GM12878 (cell line): ENCODE data around the gene CCDC8. TPM values are rescaled to one million over a fixed set of nuclear protein-coding genes. Genes with fewer than 3 reads are reported as not detected.

ENCODE experiments used
- ATAC-seq: fragments of 200-7000 bp; cut with Tn5 transposase; 3 replicates; pipeline ENCODE4 v1.9.1; 2020; ENCODE audit warnings: mild to moderate bottlenecking, moderate library complexity
- BruUV-seq: library from RNA; stranded (reverse); fragments of 400-500 nt; replicated peaks from 2 replicates; lab custom pipeline; 2021; lab: Mats Ljungman, UMichigan
- CTCF ChIA-PET: fragments of 300-600 bp; sonication (Branson Sonifier 250); formaldehyde crosslinking; extraction: SDS; loops from one replicate; lab custom pipeline; 2021; ENCODE audit warnings: inconsistent platforms; lab: Yijun Ruan, JAX
- POLR2A ChIA-PET: fragments of 350-600 bp; formaldehyde crosslinking; extraction: SDS; loops from one replicate; lab custom pipeline; 2021; ENCODE audit warnings: inconsistent platforms; lab: Charles Lee
- RAD21 ChIA-PET: fragments of 300-600 bp; sonication (Branson Sonifier 250); formaldehyde crosslinking; loops from one replicate; lab custom pipeline; 2023; ENCODE audit warnings: antibody characterized with exemption; ENCODE audit not compliant: unreplicated experiment; lab: Charles Lee
- SMC1A ChIA-PET: fragments of 300-600 bp; sonication (Branson Sonifier 250); formaldehyde crosslinking; loops from one replicate; lab custom pipeline; 2023; ENCODE audit not compliant: unreplicated experiment, uncharacterized antibody; lab: Charles Lee
- DNase-seq: peaks from one replicate; pipeline ENCODE4 v3.0.0-alpha.2; 2011; ENCODE audit warnings: low read depth, low spot score
- FAIRE-seq: peaks from 3 replicates; lab custom pipeline; 2011; peaks lifted over from hg19 to GRCh38; lab: Jason Lieb, UNC
- H2AFZ ChIP-seq: 2 replicates; pipeline ENCODE4 v1.6.0; 2011; ENCODE audit warnings: low read depth, low read length, control low read depth; ENCODE audit not compliant: control insufficient read depth
- H3K27ac ChIP-seq: 2 replicates; pipeline ENCODE4 v1.5.1; 2011; ENCODE audit warnings: control low read depth; ENCODE audit not compliant: control insufficient read depth, insufficient read depth
- H3K27me3 ChIP-seq, 2 experiments: replicated peaks in 1 of 2; 2 replicates each; pipeline versions ENCODE4 v1.6.0 to v1.6.1; 2011; ENCODE audit warnings: low read length in 1 of 2; ENCODE audit not compliant: control insufficient read depth in 2 of 2, insufficient read depth in 2 of 2
- H3K36me3 ChIP-seq, 2 experiments: 2 replicates each; pipeline ENCODE4 v1.5.1; 2011; ENCODE audit warnings: low read length in 1 of 2; ENCODE audit not compliant: control insufficient read depth in 2 of 2, insufficient read depth in 2 of 2
- H3K4me1 ChIP-seq: 2 replicates; pipeline ENCODE4 v1.6.1; 2011; ENCODE audit warnings: mild to moderate bottlenecking, low read length, moderate library complexity, mixed read lengths; ENCODE audit not compliant: control insufficient read depth, insufficient read depth
- H3K4me2 ChIP-seq: 2 replicates; pipeline ENCODE4 v1.6.0; 2011; ENCODE audit warnings: control low read depth; ENCODE audit not compliant: control insufficient read depth, insufficient read depth
- H3K4me3 ChIP-seq: fragments of 200-600 bp; sonication (generic); 2 replicates; pipeline ENCODE4 v1.5.1; 2016
- H3K79me2 ChIP-seq: 2 replicates; pipeline ENCODE4 v1.6.0; 2011; ENCODE audit warnings: low read length; ENCODE audit not compliant: control insufficient read depth, insufficient read depth
- H3K9ac ChIP-seq: 2 replicates; pipeline ENCODE4 v1.8.0; 2011; ENCODE audit warnings: low read length, control low read depth, mixed read lengths; ENCODE audit not compliant: control insufficient read depth, insufficient read depth
- H3K9me3 ChIP-seq: replicated peaks from 3 replicates; pipeline ENCODE4 v1.5.1; 2011; ENCODE audit warnings: mild to moderate bottlenecking, low read length; ENCODE audit not compliant: control insufficient read depth, insufficient read depth
- H4K20me1 ChIP-seq: 2 replicates; pipeline ENCODE4 v1.6.0; 2011; ENCODE audit not compliant: control insufficient read depth, insufficient read depth
- MXI1 ChIP-seq: fragments of 150-350 bp; IDR thresholded peaks from 2 replicates; pipeline ENCODE4 v1.6.1; 2011; ENCODE audit warnings: low read depth, mild to moderate bottlenecking, inconsistent platforms, low read length, improper control_type of control experiment
- TBL1XR1 ChIP-seq: IDR thresholded peaks from 2 replicates; pipeline ENCODE4 v1.6.1; 2012; ENCODE audit warnings: low read depth, low read length, improper control_type of control experiment
- WGBS: methylation state at CpG from one replicate; pipeline ENCODE4 v1.1.6; 2016; ENCODE audit warnings: low lambda C conversion rate; ENCODE audit not compliant: insufficient replicate concordance, insufficient coverage; ENCODE audit errors: missing lambda C conversion rate; 5-methylcytosine and 5-hydroxymethylcytosine counted together
- in situ Hi-C: fragments of 300-500 bp; cut with MboI; formaldehyde crosslinking; loops from 9 replicates; pipeline ENCODE4 v1.14.3; 2018; ENCODE audit warnings: mixed read lengths
- intact Hi-C: fragments of 100-400 bp; cut with micrococcal nuclease; formaldehyde crosslinking; loops from one replicate; pipeline ENCODE4 v1.14.2; 2022; ENCODE audit not compliant: unreplicated experiment
- polyA plus RNA-seq, 11 experiments: library from polyadenylated mRNA; depleted of rRNA in 4 of 11; unstranded in 6 of 11; stranded (reverse) in 5 of 11; fragments of >200 nt; fragmentation: Nextera tagmentation in 4 of 11; fragmentation: Illumina TruSeq in 1 of 11; extraction: Ambion mirVana in 4 of 11; extraction: Trizol in 1 of 11; gene quantifications; 1 replicate in 1 of 11; 2 replicates in 10 of 11; pipeline versions ENCODE4 v1.2.1 to v1.2.3, GENCODE V29; 2011 to 2016; ENCODE audit warnings: inconsistent platforms in 2 of 11, missing spikeins in 2 of 11, low read depth in 1 of 11
- total RNA-seq, 4 experiments: library from RNA; depleted of rRNA in 3 of 4; stranded (reverse); fragments of >200 nt in 3 of 4; fragmentation: Illumina TruSeq in 1 of 4; extraction: Trizol in 1 of 4; gene quantifications; 2 replicates each; pipeline versions ENCODE4 v1.2.1 to v1.2.3, GENCODE V29; 2013 to 2021

CCDC8 gene
- total and polyA plus RNA-seq, 10 of the 15 experiments (the other 5 are each of a cell fraction or from before 2014, with no cell fraction given): under 0.01 to 0.15 (median 0.05) TPM; not detected in 5

DNA sequence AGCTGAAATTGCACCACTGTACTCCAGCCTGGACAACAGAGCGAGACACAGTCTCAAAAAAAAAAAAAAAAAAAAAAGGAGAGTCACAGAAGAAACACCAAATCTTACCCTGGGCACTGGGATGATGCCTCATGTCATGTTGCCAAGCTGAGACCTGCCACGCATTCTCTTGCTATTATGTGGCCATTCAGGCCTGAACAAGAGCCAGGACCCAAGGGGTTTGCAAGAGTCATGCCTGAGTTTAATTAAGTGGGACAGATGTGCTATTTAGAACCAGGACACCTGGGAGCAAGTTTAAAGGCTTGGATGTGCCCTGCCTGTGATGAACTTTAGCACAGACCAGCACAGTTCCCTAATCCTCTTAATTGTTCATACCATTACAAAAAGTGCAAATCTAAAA, 48.2 kb upstream of the CCDC8 start:
- intact Hi-C loops (no loop called here), in situ Hi-C loops (no loop called here)
- FAIRE-seq: no peak
- Histone ChIP-seq H4K20me1 (no peaks in the 10 kb centered on the region), H3K4me1 (peaks cover 9% of the 10 kb centered on the region), H3K27me3 (no peaks in the 10 kb centered on the region), H3K36me3 (no peaks in the 10 kb centered on the region), H3K4me3 (no peak overlapping the region), H3K27ac (no peak overlapping the region), H3K9me3 (no peaks in the 10 kb centered on the region), H3K79me2 (no peaks in the 10 kb centered on the region), H2AFZ (no peak overlapping the region), H3K4me2 (no peak overlapping the region), H3K9ac (no peak overlapping the region)
- ChIA-PET CTCF (no interaction called here), RAD21 (no interaction called here), SMC1A (interaction anchor here (1.6 kb wide), 1 partner anchor 10 kb away, joined by 4 read pairs; no protein-coding TSS in a partner anchor), POLR2A (interaction anchor here (0.6 kb wide), 2 partner anchors 31 to 1740 kb away, joined by 3 to 4 read pairs; no protein-coding TSS in a partner anchor)
- no peak for ATAC-seq
- 11% methylated on average over 1 of the region's 2 CpGs for WGBS
- BruUV-seq: no TSS peak
- no peak for TF ChIP-seq TBL1XR1
- DNase-seq: no peak

DNA sequence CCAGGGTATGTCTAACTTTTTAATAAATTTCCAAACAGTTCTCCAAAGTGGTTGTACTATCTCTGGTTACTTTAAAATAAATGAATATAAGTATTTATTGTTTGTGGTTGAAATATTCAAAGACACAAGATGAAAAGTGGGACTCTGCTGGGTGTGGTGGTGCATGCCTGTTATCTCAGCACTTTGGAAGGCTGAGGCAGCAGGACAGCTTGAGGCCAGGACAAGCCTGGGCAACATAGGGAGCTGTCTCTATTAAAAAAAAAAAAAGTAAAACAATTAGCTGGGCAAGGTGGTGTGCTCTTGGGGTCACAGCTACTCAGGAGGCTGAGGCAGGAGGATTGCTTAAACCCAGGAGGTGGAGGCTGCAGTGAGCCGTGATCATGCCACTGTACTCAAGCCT, 47.6 kb upstream of the CCDC8 start:
- no peaks in the 10 kb centered on the region for H3K79me2 ChIP-seq
- CTCF ChIA-PET: no interaction called here
- H3K4me3 ChIP-seq: no peak overlapping the region
- no peak for FAIRE-seq
- TF ChIP-seq MXI1: no peak
- no peak overlapping the region for H2AFZ ChIP-seq
- no peaks in the 10 kb centered on the region for H3K9me3 ChIP-seq
- WGBS: 28% methylated on average over 1 of the region's 1 CpG
- no peak overlapping the region for H3K27ac ChIP-seq
- no peaks in the 10 kb centered on the region for H3K27me3 ChIP-seq
- POLR2A ChIA-PET: no interaction called here
- no TSS peak for BruUV-seq
- SMC1A ChIA-PET: interaction anchor here (1.6 kb wide), 1 partner anchor 10 kb away, joined by 4 read pairs; no protein-coding TSS in a partner anchor
- no peak overlapping the region for H3K9ac ChIP-seq
- no peak overlapping the region for H3K4me2 ChIP-seq
- H3K36me3 ChIP-seq: no peaks in the 10 kb centered on the region
- H4K20me1 ChIP-seq: no peaks in the 10 kb centered on the region
- intact Hi-C loops (no loop called here), in situ Hi-C loops (no loop called here)
- RAD21 ChIA-PET: no interaction called here
- peaks cover 4% of the 10 kb centered on the region for H3K4me1 ChIP-seq
- no peak for DNase-seq
- no peak for ATAC-seq
